HTR-8/SVneo (cell line): Measurements from ENCODE around the gene ARPC4.
"Not testable (repeated sequence)": the region's sequence is repeated elsewhere in the genome, so short reads cannot be mapped to it uniquely, and the experiment has no call there.

ENCODE experiments used
- DNase-seq: peaks from one replicate; pipeline ENCODE4 v3.0.0; 2011; ENCODE audit warnings: low spot score, mixed read lengths; ENCODE audit not compliant: insufficient read length
- FAIRE-seq: peaks from 2 replicates; lab custom pipeline; 2011; peaks lifted over from hg19 to GRCh38; lab: Jason Lieb, UNC

The ARPC4 gene

DNA sequence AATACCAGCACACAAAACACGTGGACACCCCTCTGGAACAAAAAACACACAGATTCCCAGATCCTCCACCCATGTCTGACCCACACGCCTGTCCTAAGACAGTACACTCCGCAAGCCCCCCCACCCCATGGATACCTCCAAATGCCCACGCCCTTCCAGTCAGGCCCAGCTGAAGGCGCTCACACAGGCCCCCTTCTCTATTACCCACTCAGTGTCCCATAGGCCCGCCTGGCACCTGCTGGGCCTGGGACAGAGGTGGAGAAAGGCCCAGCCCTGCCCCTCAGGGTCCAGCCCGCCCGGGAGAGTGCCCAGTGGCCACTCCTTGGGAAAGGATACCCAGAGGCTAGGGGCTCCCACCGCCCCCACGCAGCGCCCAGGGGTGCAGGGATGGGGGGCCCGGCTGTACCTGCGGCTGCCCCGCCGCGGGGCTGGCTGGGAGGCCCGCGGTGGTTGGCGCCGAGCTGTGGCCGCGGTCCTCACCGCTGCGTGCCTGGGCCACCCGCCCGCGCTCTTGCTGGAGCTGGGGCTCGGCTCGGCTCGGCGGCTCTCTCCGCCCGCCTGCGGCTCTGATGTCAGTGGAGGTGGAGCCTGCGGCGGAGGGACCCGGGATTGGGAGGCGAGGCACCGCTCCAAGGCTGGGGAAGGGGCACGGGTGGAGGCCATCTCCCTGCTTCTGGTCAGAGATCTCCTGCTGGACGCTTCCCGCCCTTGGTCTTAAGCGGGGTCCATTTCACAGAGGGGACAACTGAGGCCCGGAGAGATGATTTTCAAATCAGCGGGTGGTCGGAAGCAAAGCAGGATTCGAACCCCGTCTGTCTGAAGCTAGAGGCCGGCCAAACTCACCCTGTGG lies 23.2 kb upstream of the ARPC4 start, which contains the start of gene CAMK1:
CAMK1 (minus strand) TSS at position 522 of the 850 bp plus-strand sequence. CDS start 2,198 bp downstream, outside the sequence.
- DNase-seq = peak; percentile 75
- no peak for FAIRE-seq

DNA sequence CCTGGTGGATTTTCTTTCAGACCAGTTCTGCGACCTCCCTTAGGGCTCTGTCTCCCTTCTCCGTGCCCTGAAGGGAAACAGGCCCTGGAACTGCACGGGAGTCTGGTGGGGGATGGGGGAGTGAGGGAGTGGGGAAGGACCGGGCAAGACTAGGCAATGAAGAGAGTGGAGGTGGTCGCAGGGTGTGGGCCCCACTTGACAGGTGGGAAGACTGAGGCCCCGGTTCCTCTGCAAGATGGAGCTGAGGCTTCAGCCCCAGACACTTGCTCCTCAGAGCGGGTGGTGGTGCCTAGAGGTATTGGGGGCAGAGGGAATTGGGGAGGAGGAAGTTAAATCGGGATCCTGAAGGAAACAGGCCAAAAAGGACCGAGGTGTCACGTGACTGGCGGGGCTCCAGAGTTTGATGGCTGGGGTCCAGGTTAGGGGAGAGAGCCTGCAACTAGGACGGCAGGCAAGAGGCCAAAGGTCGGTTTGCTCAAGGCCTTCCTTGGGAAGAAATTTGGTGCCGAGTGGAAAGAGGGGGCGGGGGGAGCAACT lies 22.5 kb upstream of the ARPC4 start:
- DNase-seq (no peak), FAIRE-seq (no peak)

- FAIRE-seq, DNase-seq: not testable (repeated sequence)
Measured at GRCh38 chr3:9771007-9771406, 21.9 kb upstream of the ARPC4 start.

DNA sequence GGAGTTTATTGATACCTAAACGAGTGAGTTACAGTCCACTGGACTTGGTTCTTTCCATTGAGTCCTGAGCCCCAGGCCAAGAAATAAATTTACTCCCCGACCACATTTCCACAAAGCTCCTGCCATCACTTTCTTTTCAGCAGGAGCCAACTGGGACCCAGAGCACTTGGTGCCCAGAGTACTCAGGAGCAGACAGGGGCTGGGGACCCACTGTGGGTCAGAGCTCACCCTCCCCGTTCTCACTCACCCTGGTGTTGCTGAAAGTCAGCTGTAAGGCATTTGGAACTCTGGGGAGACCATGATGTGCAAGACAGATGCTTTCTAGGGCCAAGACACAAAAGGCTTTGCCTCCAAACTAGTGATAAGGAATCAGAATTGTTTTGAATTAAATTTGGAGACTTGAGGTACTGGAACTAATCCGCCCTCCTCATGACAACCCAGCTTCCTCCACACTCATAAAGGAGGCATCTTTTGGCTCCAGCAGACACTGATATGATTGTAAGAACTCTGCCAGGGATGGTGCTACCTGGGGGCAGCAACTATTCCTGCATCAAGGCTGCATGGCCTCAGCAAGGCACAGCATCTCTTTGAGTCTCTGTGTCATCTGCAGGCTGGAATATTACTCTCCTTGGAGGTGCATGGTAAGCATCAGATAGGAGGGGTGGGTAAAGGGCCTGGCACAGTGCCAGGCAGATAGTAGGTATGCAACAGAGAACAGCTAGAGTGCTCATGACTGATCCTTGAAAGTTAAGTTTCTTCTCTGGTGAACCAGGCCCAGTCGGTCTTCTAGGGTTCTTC lies 15.8 kb upstream of the ARPC4 start:
- FAIRE-seq (no peak), DNase-seq (no peak)

GRCh38 chr3:9777694-9778021 lies 15.2 kb upstream of the ARPC4 start:
- FAIRE-seq (no peak), DNase-seq (no peak)

GRCh38 chr3:9778143-9779074 lies 14.5 kb upstream of the ARPC4 start:
- DNase-seq (no peak), FAIRE-seq (no peak)

DNA sequence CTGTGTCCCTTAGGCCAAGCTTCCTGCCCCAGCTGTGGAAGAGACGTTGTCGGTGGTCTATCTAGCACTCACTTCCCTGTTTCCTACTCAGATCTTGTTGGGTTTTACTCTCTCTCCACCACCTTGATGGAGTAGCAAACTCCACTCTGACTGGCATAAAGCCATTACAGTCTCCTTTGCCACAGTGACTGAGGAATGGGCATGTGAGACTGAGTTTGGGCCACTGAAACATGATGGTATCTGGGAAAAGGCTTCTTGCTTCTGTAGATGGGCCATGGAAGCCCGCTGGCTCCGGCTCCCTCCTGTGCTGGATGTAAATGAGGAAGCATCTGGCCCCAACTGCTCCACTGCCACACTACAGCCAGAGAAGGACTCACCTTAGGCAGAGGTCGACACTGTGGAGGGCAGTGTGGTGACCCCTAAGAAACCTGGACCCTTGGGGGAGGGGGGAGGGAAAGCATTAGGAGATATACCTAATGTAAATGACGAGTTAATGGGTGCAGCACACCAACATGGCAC lies 13.7 kb upstream of the ARPC4 start:
- DNase-seq = no peak
- no peak for FAIRE-seq

GRCh38 chr3:9779721-9780457 lies 13.0 kb upstream of the ARPC4 start:
- DNase-seq (no peak), FAIRE-seq (no peak)

DNA sequence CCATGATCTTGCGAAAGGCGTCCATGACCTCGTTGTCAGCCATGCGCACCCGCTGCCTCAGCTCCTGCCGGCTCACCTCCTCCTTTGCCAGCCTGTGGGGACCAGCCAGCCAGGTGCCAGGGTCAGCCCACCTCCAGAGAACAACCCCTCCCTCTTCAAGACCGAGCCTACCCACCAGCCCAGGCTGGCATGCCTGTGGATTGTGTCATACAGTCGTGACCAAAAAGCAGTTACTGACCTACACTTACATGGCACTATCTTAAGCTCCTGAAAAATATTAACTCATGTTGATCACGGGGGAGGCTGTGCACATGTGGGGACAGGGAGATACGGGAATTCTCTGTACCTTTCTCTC lies 12.4 kb upstream of the ARPC4 start:
- FAIRE-seq = no peak

GRCh38 chr3:9780910-9781309 lies 12.0 kb upstream of the ARPC4 start:
- FAIRE-seq (no peak), DNase-seq (no peak)

More for the DNA sequence above, 12.4 kb upstream of the ARPC4 start:
- no peak for DNase-seq

DNA sequence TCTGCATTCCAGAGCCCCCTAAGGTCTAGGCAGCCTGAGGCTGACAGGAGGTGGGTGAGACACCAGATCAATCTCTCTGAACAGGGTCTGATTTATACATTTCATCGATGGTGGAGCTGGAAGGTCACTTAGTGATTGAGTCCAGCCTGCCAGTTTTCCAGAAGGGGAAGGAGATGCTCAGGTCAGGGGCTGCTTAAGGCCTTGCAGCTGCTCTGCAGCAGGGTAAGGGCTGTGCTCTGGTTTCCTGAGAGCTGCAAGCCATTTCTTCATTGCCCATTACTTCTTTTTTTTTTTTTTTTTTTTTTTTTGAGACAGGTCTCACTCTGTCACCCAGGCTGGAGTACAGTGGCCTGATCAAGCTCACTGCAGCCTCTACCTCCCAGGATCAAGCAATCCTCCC lies 11.3 kb upstream of the ARPC4 start:
- DNase-seq = no peak
- FAIRE-seq = no peak

- FAIRE-seq = no peak
- DNase-seq = no peak
Measured at GRCh38 chr3:9781978-9782603, 10.8 kb upstream of the ARPC4 start.

- FAIRE-seq (no peak), DNase-seq (no peak)
Measured at GRCh38 chr3:9782770-9783169, 10.1 kb upstream of the ARPC4 start.

- no peak for FAIRE-seq
- DNase-seq = no peak
Measured at GRCh38 chr3:9783954-9784353, 8.9 kb upstream of the ARPC4 start.

DNA sequence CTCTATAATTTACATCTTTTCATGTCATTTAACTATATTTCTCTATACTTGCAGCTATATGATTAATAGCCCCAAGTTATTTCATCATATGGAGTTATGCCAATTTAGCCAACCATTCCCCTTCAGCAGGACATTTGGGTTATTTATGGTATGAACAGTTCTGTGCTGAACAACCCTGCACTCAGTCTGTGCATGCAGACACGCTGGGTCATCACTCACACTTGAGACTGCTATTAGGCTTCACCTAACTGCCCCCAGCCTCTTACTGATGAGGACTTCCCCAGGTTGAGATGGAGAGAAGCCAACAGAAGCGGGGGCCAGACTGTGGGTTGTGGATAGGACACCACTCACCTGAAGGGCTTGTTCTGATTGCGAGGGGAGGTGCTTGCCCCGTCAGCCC lies 7.9 kb upstream of the ARPC4 start:
- FAIRE-seq = no peak
- no peak for DNase-seq

DNA sequence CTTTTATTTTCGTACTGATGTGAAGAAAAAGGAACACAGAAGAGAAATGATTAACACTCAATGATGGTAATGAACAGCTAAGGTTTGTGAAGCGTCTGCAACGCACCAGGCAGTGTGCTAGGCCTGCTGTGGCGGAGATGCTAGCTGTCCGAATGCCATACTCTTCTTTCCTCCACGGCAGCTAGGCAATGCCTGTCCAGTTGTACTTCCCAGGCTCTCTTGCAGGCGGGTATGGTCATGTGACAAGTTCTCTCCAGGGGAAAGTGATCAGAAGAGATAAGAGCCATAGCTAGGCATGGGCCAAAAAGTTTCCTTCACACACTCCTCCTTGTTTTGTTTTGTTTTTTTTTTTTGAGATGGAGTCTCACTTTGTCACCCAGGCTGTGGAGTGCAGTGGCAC lies 7.3 kb upstream of the ARPC4 start:
- DNase-seq (no peak), FAIRE-seq (no peak)

DNA sequence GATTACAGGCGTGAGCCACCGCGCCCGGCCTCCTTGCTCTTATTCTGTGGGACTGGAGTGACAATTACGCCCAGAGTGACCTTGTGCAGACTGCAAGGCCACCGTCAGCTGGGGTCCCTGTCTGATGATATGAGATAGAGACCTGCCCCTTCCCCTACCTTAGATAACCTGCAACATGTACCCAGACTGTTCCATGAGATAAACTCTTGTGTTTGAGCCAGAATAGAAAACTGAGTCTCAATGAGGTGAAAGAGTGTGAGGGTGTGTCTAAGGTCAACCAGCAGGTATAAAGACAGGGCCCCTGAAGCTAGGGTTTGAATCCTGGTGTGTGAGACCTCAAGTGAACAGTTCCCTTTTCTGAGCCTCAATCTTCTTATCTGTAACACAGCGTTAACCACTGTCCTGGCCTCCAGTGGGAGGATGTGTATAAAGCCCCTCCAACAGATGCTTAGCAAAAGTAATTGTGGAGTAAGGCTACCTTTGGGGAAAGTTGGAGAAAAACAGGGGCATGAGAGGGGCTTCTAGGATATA lies 6.6 kb upstream of the ARPC4 start:
- FAIRE-seq (no peak), DNase-seq (no peak)

- no peak for DNase-seq
Measured at GRCh38 chr3:9786825-9787669, 5.8 kb upstream of the ARPC4 start.

More at GRCh38 chr3:9786825-9787669, 5.8 kb upstream of the ARPC4 start:
- FAIRE-seq = no peak
